HG02973 (cell line): Measurements from ENCODE around the gene CINP.
"Not testable (repeated sequence)": the region's sequence is repeated elsewhere in the genome, so short reads cannot be mapped to it uniquely, and the experiment has no call there.

ENCODE experiments used
- ATAC-seq: cut with Tn5 transposase; IDR thresholded peaks from one replicate; pipeline ENCODE4 v1.9.1; 2021; ENCODE audit warnings: moderate library complexity; ENCODE audit not compliant: unreplicated experiment

Gene CINP

GRCh38 chr14:102321456-102322422 lies 41.0 kb downstream of the CINP start:
- no peak for ATAC-seq

- no peak for ATAC-seq
These were observed 41.8 kb downstream of the CINP start for GRCh38 chr14:102320671-102321455.

- peak; percentile 19 for ATAC-seq
These were observed 42.5 kb downstream of the CINP start for GRCh38 chr14:102320033-102320660.

GRCh38 chr14:102319351-102320032 lies 43.2 kb downstream of the CINP start, which contains the start of gene ZNF839:
Gene ZNF839 (plus strand): TSS chr14:102319746. CDS start chr14:102319766, 20 bp downstream.
- ATAC-seq: peak; percentile 61

- ATAC-seq: no peak
These were observed 43.9 kb downstream of the CINP start for GRCh38 chr14:102318781-102319276.

- ATAC-seq: no peak
These were observed 45.0 kb downstream of the CINP start for GRCh38 chr14:102317564-102318248.

- ATAC-seq: peak; percentile 52
These were observed 45.7 kb downstream of the CINP start for GRCh38 chr14:102316743-102317563.

GRCh38 chr14:102316338-102316742 lies 46.4 kb downstream of the CINP start:
- no peak for ATAC-seq

- no peak for ATAC-seq
These were observed 47.6 kb downstream of the CINP start for GRCh38 chr14:102315121-102315520.

- ATAC-seq: peak; percentile 47
These were observed 48.3 kb downstream of the CINP start for GRCh38 chr14:102314242-102315011.

- ATAC-seq: peak; percentile 91
These were observed 57.8 kb downstream of the CINP start, which contains the start of gene MOK for GRCh38 chr14:102304611-102305506. Gene MOK (minus strand): TSS chr14:102305164. CDS start chr14:102304968, 196 bp downstream.

- ATAC-seq: no peak
These were observed 59.0 kb downstream of the CINP start for GRCh38 chr14:102303664-102304063.

GRCh38 chr14:102298303-102299070 lies 64.2 kb downstream of the CINP start:
- not testable (repeated sequence) for ATAC-seq
